Spleen (tissue), 7 donors: ENCODE results near the gene STAC2.

Experiments
- POLR2A ChIP-seq, 3 donors: fragments of 450-650 bp; IDR thresholded peaks; one replicate each; pipeline ENCODE4 v1.5.1; 2017; ENCODE audit warnings: antibody characterized with exemption in 3 of 3, mild to moderate bottlenecking in 1 of 3
- POLR2AphosphoS5 ChIP-seq, 3 donors: sonication (generic); formaldehyde crosslinking; IDR thresholded peaks; one replicate each; pipeline ENCODE4 v1.5.1; 2017; ENCODE audit warnings: antibody characterized with exemption in 3 of 3
- TF ChIP-seq, protein P1 (sequence below), 11 experiments: fragments of 200-600 bp in 7 of 11; fragments of 450-650 bp in 4 of 11; sonication (generic) in 4 of 11; IDR thresholded peaks in 8 of 11; conservative IDR thresholded peaks in 3 of 11; 1 replicate in 7 of 11; 2 replicates in 4 of 11; pipeline versions ENCODE4 v1.4.0 to v1.8.0; 2016 to 2021; ENCODE audit warnings: antibody characterized with exemption in 11 of 11, inconsistent platforms in 4 of 11, mild to moderate bottlenecking in 1 of 11
- donor health status: DM: no; HTN: no; CAD: no; lungs with moderate emphysema.
- donor health status: DM: no; HTN: no; CAD: no.
- donor health status: DM: no; HTN: no; CAD: no.

- TF ChIP-seq, protein P1, sequence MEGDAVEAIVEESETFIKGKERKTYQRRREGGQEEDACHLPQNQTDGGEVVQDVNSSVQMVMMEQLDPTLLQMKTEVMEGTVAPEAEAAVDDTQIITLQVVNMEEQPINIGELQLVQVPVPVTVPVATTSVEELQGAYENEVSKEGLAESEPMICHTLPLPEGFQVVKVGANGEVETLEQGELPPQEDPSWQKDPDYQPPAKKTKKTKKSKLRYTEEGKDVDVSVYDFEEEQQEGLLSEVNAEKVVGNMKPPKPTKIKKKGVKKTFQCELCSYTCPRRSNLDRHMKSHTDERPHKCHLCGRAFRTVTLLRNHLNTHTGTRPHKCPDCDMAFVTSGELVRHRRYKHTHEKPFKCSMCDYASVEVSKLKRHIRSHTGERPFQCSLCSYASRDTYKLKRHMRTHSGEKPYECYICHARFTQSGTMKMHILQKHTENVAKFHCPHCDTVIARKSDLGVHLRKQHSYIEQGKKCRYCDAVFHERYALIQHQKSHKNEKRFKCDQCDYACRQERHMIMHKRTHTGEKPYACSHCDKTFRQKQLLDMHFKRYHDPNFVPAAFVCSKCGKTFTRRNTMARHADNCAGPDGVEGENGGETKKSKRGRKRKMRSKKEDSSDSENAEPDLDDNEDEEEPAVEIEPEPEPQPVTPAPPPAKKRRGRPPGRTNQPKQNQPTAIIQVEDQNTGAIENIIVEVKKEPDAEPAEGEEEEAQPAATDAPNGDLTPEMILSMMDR (IDR thresholded peaks at IDR 0.05 in 8 of 11, conservative IDR thresholded peaks at IDR 0.05 in 3 of 11), result no peak
- TF ChIP-seq POLR2AphosphoS5 (IDR thresholded peaks at IDR 0.05) (no peak), POLR2A (IDR thresholded peaks at IDR 0.05) (no peak)
These were observed 17.4 kb upstream of the STAC2 start for GRCh38 chr17:39243155-39243554.
